WTC11 (cell line): ENCODE measurements around the gene ENO3. TPM values are rescaled to one million over a fixed set of nuclear protein-coding genes. Genes with fewer than 3 reads are reported as not detected.

ENCODE experiments used
- ATAC-seq: fragments of 200-7000 bp; cut with Tn5 transposase; 2 replicates; pipeline ENCODE4 v1.10.0; 2021; ENCODE audit warnings: mild to moderate bottlenecking, moderate library complexity
- CTCF ChIA-PET: fragments of 300-600 bp; sonication (Branson Sonifier 250); formaldehyde crosslinking; loops from one replicate; lab custom pipeline; 2021; ENCODE audit warnings: antibody characterized with exemption; lab: Charles Lee
- POLR2A ChIA-PET: fragments of 350-600 bp; sonication (Branson Sonifier 250); formaldehyde crosslinking; loops from one replicate; lab custom pipeline; 2021; ENCODE audit warnings: antibody characterized with exemption; lab: Charles Lee
- DNase-seq: peaks from one replicate; pipeline ENCODE4 v3.0.0; 2021; ENCODE audit warnings: low spot score
- H3K27ac Mint-ChIP-seq: 2 replicates; pipeline ENCODE4 v1.8.0; 2021; ENCODE audit warnings: mixed read lengths
- H3K27me3 Mint-ChIP-seq: 2 replicates; pipeline ENCODE4 v1.8.0; 2021; ENCODE audit warnings: low read depth, mild to moderate bottlenecking, moderate library complexity, mixed read lengths
- H3K36me3 Mint-ChIP-seq: 2 replicates; pipeline ENCODE4 v1.8.0; 2021; ENCODE audit warnings: mixed read lengths
- H3K4me1 Mint-ChIP-seq: 2 replicates; pipeline ENCODE4 v1.8.0; 2022; ENCODE audit warnings: mixed read lengths
- H3K4me3 Mint-ChIP-seq: 2 replicates; pipeline ENCODE4 v1.8.0; 2021; ENCODE audit warnings: mild to moderate bottlenecking, moderate library complexity, mixed read lengths
- H3K9me3 Mint-ChIP-seq: 2 replicates; pipeline ENCODE4 v1.8.0; 2021; ENCODE audit warnings: mixed read lengths
- CREB1 ChIP-seq: sonication (generic); formaldehyde crosslinking; IDR thresholded peaks from 2 replicates; pipeline ENCODE4 v1.8.0; 2023; ENCODE audit warnings: mild to moderate bottlenecking, missing genetic modification reagents
- EMX1 ChIP-seq: fragments of 250-450 bp; sonication (Bioruptor Pico); IDR thresholded peaks from 2 replicates; pipeline ENCODE4 v1.8.0; 2021; ENCODE audit warnings: mild to moderate bottlenecking
- ETV6 ChIP-seq: sonication (generic); formaldehyde crosslinking; IDR thresholded peaks from 2 replicates; pipeline ENCODE4 v1.8.1; 2022; ENCODE audit warnings: mild to moderate bottlenecking, missing genetic modification reagents
- FOXP1 ChIP-seq: sonication (generic); formaldehyde crosslinking; IDR thresholded peaks from 2 replicates; pipeline ENCODE4 v1.8.0; 2022; ENCODE audit warnings: missing genetic modification reagents, mild to moderate bottlenecking, moderate library complexity, borderline replicate concordance
- GABPB1 ChIP-seq: sonication (generic); formaldehyde crosslinking; IDR thresholded peaks from 2 replicates; pipeline ENCODE4 v1.8.1; 2023; ENCODE audit warnings: mild to moderate bottlenecking, missing genetic modification reagents
- KAT7 ChIP-seq: sonication (generic); formaldehyde crosslinking; IDR thresholded peaks from 2 replicates; pipeline ENCODE4 v1.8.1; 2023; ENCODE audit warnings: missing genetic modification reagents, mild to moderate bottlenecking, borderline replicate concordance
- MXD4 ChIP-seq: fragments of 250-450 bp; sonication (Bioruptor Pico); IDR thresholded peaks from 2 replicates; pipeline ENCODE4 v1.8.0; 2021; ENCODE audit warnings: mild to moderate bottlenecking, moderate library complexity, borderline replicate concordance
- MYBL2 ChIP-seq: sonication (generic); formaldehyde crosslinking; IDR thresholded peaks from 2 replicates; pipeline ENCODE4 v1.8.1; 2023; ENCODE audit warnings: mild to moderate bottlenecking, moderate library complexity, missing genetic modification reagents
- NFATC4 ChIP-seq: fragments of 250-450 bp; sonication (Bioruptor Pico); IDR thresholded peaks from 2 replicates; pipeline ENCODE4 v1.9.0; 2021; ENCODE audit warnings: mild to moderate bottlenecking
- OVOL2 ChIP-seq: fragments of 250-450 bp; sonication (Bioruptor Pico); IDR thresholded peaks from 2 replicates; pipeline ENCODE4 v1.9.0; 2021; ENCODE audit warnings: mild to moderate bottlenecking, borderline replicate concordance
- SMAD3 ChIP-seq: sonication (generic); formaldehyde crosslinking; IDR thresholded peaks from 2 replicates; pipeline ENCODE4 v1.8.0; 2022; ENCODE audit warnings: missing genetic modification reagents, mild to moderate bottlenecking, borderline replicate concordance
- SOX15 ChIP-seq: fragments of 250-450 bp; sonication (Bioruptor Pico); IDR thresholded peaks from 2 replicates; pipeline ENCODE4 v1.9.0; 2021; ENCODE audit warnings: mild to moderate bottlenecking
- TP53 ChIP-seq: sonication (generic); formaldehyde crosslinking; IDR thresholded peaks from 2 replicates; pipeline ENCODE4 v1.8.1; 2023; ENCODE audit warnings: mild to moderate bottlenecking, missing genetic modification reagents
- ZNF121 ChIP-seq: sonication (generic); formaldehyde crosslinking; IDR thresholded peaks from 2 replicates; pipeline ENCODE4 v1.8.0; 2023; ENCODE audit warnings: missing genetic modification reagents
- ZNF138 ChIP-seq: sonication (generic); formaldehyde crosslinking; conservative IDR thresholded peaks from 2 replicates; pipeline ENCODE4 v1.8.1; 2022; ENCODE audit warnings: mild to moderate bottlenecking, moderate library complexity, missing genetic modification reagents
- ZNF416 ChIP-seq: fragments of 250-450 bp; sonication (Bioruptor Pico); IDR thresholded peaks from 2 replicates; pipeline ENCODE4 v1.9.0; 2021; ENCODE audit warnings: mild to moderate bottlenecking, inconsistent platforms
- total RNA-seq: library from RNA; stranded (reverse); gene quantifications from 3 replicates; pipeline ENCODE4 v1.2.3, GENCODE V29; 2021
- TF ChIP-seq, protein P1 (sequence below): sonication (generic); formaldehyde crosslinking; IDR thresholded peaks from 2 replicates; pipeline ENCODE4 v1.8.0; 2022; ENCODE audit warnings: mild to moderate bottlenecking, missing genetic modification reagents
- TF ChIP-seq, protein P2 (sequence below): sonication (generic); formaldehyde crosslinking; IDR thresholded peaks from 2 replicates; pipeline ENCODE4 v1.8.1; 2023; ENCODE audit warnings: mild to moderate bottlenecking, missing genetic modification reagents
- TF ChIP-seq, protein P3 (sequence below): fragments of 200-600 bp; IDR thresholded peaks from 2 replicates; pipeline ENCODE4 v1.8.0; 2022; ENCODE audit warnings: antibody characterized with exemption
- TF ChIP-seq, protein P4 (sequence below): sonication (generic); formaldehyde crosslinking; IDR thresholded peaks from 2 replicates; pipeline ENCODE4 v1.8.0; 2022; ENCODE audit warnings: missing genetic modification reagents
- TF ChIP-seq, protein P5 (sequence below): sonication (generic); formaldehyde crosslinking; IDR thresholded peaks from 2 replicates; pipeline ENCODE4 v1.8.0; 2023; ENCODE audit warnings: mild to moderate bottlenecking, missing genetic modification reagents

The ENO3 gene
- total RNA-seq, 1 experiment from 2014 or later, result 30.9 TPM

DNA sequence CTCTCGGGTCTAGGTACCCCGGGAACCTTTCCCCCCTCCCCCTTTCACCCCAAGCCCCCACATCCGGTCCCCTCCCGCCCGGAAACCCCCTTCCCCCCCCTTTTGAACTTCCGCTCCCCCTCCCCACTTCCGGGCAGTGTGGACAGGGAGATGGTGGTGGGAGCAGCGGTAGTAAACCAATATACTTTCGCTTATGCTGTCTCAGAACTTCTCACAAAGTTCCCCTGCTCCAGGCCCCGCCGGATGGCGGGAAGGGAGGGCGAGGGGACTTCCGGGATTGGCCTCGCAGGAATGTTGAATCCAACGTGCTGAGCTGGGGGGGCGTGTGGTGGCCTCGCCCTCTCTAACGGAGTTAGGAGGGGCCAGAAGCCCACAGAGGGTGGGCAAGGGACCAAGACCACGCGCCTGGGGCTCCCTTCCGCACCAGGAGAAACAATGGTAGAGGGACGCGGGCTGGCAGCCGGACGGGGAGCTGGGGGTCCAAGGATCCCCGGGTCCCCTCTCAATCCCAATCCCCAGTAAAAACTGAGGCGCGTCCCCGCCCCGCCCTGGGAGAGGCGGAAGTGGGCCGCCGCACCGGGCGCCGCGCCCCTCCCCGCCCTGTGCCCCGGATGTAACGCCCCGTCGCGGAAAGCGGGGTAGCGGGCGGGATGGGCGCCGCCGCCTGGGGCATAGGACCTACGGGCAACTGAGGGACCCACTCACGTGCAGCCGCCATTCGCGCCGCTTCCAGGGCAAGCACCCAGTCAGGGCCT, 3.3 kb upstream of the ENO3 start:
- peak overlapping the region; percentile 87 for H3K27ac Mint-ChIP-seq
- peaks cover 38% of the 10 kb centered on the region for H3K4me1 Mint-ChIP-seq
- ATAC-seq (no peak), DNase-seq (peak; percentile 59)
- peaks cover 35% of the 10 kb centered on the region for H3K36me3 Mint-ChIP-seq
- CTCF ChIA-PET, result interaction anchor here (0.6 to 5.4 kb wide), 5 partner anchors 8 to 88 kb away, joined by 3 to 27 read pairs (median 6); partner anchors contain the start of genes RNF167, SLC25A11 and SLC52A1
- no peaks in the 10 kb centered on the region for H3K27me3 Mint-ChIP-seq
- POLR2A ChIA-PET, result interaction anchor here (0.7 to 3.5 kb wide), 5 partner anchors 7 to 520 kb away, joined by 3 to 45 read pairs (median 4); partner anchors contain the start of genes RNF167, SLC25A11 and SPAG7
- TF ChIP-seq MXD4 (CRISPR knock-in tag) (no peak), GABPB1 (CRISPR knock-in tag) (no peak), KAT7 (CRISPR knock-in tag) (no peak; the same call in 1 of the 2 replicates), OVOL2 (CRISPR knock-in tag) (0 out of 2 replicates have a peak, but pooled peaks have one; percentile 66), ZNF138 (no peak), FOXP1 (CRISPR knock-in tag) (peak; percentile 23; the same call in 1 of the 2 replicates), CREB1 (CRISPR knock-in tag) (0 out of 2 replicates have a peak, but pooled peaks have one; percentile 80), TP53 (peak; percentile 56; the same call in 1 of the 2 replicates), ZNF416 (CRISPR knock-in tag) (0 out of 2 replicates have a peak, but pooled peaks have one; percentile 36), SOX15 (CRISPR knock-in tag) (no peak), EMX1 (CRISPR knock-in tag) (0 out of 2 replicates have a peak, but pooled peaks have one; percentile 54), SMAD3 (CRISPR knock-in tag) (no peak), ETV6 (0 out of 2 replicates have a peak, but pooled peaks have one; percentile 45), NFATC4 (0 out of 2 replicates have a peak, but pooled peaks have one; percentile 23), ZNF121 (CRISPR knock-in tag) (no peak), MYBL2 (CRISPR knock-in tag) (peak; percentile 83)
- TF ChIP-seq, protein P1, sequence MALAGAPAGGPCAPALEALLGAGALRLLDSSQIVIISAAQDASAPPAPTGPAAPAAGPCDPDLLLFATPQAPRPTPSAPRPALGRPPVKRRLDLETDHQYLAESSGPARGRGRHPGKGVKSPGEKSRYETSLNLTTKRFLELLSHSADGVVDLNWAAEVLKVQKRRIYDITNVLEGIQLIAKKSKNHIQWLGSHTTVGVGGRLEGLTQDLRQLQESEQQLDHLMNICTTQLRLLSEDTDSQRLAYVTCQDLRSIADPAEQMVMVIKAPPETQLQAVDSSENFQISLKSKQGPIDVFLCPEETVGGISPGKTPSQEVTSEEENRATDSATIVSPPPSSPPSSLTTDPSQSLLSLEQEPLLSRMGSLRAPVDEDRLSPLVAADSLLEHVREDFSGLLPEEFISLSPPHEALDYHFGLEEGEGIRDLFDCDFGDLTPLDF (CRISPR knock-in tag), result no peak
- TF ChIP-seq, protein P2, sequence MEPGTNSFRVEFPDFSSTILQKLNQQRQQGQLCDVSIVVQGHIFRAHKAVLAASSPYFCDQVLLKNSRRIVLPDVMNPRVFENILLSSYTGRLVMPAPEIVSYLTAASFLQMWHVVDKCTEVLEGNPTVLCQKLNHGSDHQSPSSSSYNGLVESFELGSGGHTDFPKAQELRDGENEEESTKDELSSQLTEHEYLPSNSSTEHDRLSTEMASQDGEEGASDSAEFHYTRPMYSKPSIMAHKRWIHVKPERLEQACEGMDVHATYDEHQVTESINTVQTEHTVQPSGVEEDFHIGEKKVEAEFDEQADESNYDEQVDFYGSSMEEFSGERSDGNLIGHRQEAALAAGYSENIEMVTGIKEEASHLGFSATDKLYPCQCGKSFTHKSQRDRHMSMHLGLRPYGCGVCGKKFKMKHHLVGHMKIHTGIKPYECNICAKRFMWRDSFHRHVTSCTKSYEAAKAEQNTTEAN (CRISPR knock-in tag), result peak; percentile 23; the same call in 1 of the 2 replicates
- TF ChIP-seq, protein P3, sequence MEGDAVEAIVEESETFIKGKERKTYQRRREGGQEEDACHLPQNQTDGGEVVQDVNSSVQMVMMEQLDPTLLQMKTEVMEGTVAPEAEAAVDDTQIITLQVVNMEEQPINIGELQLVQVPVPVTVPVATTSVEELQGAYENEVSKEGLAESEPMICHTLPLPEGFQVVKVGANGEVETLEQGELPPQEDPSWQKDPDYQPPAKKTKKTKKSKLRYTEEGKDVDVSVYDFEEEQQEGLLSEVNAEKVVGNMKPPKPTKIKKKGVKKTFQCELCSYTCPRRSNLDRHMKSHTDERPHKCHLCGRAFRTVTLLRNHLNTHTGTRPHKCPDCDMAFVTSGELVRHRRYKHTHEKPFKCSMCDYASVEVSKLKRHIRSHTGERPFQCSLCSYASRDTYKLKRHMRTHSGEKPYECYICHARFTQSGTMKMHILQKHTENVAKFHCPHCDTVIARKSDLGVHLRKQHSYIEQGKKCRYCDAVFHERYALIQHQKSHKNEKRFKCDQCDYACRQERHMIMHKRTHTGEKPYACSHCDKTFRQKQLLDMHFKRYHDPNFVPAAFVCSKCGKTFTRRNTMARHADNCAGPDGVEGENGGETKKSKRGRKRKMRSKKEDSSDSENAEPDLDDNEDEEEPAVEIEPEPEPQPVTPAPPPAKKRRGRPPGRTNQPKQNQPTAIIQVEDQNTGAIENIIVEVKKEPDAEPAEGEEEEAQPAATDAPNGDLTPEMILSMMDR, result no peak
- TF ChIP-seq, protein P4, sequence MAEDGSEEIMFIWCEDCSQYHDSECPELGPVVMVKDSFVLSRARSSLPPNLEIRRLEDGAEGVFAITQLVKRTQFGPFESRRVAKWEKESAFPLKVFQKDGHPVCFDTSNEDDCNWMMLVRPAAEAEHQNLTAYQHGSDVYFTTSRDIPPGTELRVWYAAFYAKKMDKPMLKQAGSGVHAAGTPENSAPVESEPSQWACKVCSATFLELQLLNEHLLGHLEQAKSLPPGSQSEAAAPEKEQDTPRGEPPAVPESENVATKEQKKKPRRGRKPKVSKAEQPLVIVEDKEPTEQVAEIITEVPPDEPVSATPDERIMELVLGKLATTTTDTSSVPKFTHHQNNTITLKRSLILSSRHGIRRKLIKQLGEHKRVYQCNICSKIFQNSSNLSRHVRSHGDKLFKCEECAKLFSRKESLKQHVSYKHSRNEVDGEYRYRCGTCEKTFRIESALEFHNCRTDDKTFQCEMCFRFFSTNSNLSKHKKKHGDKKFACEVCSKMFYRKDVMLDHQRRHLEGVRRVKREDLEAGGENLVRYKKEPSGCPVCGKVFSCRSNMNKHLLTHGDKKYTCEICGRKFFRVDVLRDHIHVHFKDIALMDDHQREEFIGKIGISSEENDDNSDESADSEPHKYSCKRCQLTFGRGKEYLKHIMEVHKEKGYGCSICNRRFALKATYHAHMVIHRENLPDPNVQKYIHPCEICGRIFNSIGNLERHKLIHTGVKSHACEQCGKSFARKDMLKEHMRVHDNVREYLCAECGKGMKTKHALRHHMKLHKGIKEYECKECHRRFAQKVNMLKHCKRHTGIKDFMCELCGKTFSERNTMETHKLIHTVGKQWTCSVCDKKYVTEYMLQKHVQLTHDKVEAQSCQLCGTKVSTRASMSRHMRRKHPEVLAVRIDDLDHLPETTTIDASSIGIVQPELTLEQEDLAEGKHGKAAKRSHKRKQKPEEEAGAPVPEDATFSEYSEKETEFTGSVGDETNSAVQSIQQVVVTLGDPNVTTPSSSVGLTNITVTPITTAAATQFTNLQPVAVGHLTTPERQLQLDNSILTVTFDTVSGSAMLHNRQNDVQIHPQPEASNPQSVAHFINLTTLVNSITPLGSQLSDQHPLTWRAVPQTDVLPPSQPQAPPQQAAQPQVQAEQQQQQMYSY (CRISPR knock-in tag), result no peak
- TF ChIP-seq, protein P5, sequence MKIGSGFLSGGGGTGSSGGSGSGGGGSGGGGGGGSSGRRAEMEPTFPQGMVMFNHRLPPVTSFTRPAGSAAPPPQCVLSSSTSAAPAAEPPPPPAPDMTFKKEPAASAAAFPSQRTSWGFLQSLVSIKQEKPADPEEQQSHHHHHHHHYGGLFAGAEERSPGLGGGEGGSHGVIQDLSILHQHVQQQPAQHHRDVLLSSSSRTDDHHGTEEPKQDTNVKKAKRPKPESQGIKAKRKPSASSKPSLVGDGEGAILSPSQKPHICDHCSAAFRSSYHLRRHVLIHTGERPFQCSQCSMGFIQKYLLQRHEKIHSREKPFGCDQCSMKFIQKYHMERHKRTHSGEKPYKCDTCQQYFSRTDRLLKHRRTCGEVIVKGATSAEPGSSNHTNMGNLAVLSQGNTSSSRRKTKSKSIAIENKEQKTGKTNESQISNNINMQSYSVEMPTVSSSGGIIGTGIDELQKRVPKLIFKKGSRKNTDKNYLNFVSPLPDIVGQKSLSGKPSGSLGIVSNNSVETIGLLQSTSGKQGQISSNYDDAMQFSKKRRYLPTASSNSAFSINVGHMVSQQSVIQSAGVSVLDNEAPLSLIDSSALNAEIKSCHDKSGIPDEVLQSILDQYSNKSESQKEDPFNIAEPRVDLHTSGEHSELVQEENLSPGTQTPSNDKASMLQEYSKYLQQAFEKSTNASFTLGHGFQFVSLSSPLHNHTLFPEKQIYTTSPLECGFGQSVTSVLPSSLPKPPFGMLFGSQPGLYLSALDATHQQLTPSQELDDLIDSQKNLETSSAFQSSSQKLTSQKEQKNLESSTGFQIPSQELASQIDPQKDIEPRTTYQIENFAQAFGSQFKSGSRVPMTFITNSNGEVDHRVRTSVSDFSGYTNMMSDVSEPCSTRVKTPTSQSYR (CRISPR knock-in tag), result no peak; the same call in 1 of the 2 replicates
- peak overlapping the region; percentile 91 for H3K4me3 Mint-ChIP-seq
- no peaks in the 10 kb centered on the region for H3K9me3 Mint-ChIP-seq
